ENCODE results near the gene UMODL1.

UMODL1 gene

GRCh38 chr21:42038826-42039425 is 32.2 kb upstream of the UMODL1 start:
- no peak overlapping the region for H3K4me3 ChIP-seq (ENCODE audit: low read depth, low read length)
- TF ChIP-seq CTCF (IDR thresholded peaks at IDR 0.05; ENCODE audit: borderline replicate concordance, insufficient read depth, low read depth, low read length): no peak

- no peak for TF ChIP-seq CTCF (IDR thresholded peaks at IDR 0.05; ENCODE audit: borderline replicate concordance, insufficient read depth, low read depth, low read length)
- no peak overlapping the region for H3K4me3 ChIP-seq (ENCODE audit: low read depth, low read length)
Observed at GRCh38 chr21:42039470-42039901, 31.6 kb upstream of the UMODL1 start.

GRCh38 chr21:42039911-42040351 is 31.2 kb upstream of the UMODL1 start:
- H3K4me3 ChIP-seq (ENCODE audit: low read depth, low read length): no peak overlapping the region
- TF ChIP-seq CTCF (IDR thresholded peaks at IDR 0.05; ENCODE audit: borderline replicate concordance, insufficient read depth, low read depth, low read length): no peak

- no peak for TF ChIP-seq CTCF (IDR thresholded peaks at IDR 0.05; ENCODE audit: borderline replicate concordance, insufficient read depth, low read depth, low read length)
- no peak overlapping the region for H3K4me3 ChIP-seq (ENCODE audit: low read depth, low read length)
Observed at GRCh38 chr21:42040411-42041180, 30.5 kb upstream of the UMODL1 start.

- no peak for TF ChIP-seq CTCF (IDR thresholded peaks at IDR 0.05; ENCODE audit: borderline replicate concordance, insufficient read depth, low read depth, low read length)
- H3K4me3 ChIP-seq (ENCODE audit: low read depth, low read length): no peak overlapping the region
Observed at GRCh38 chr21:42041246-42041645, 29.9 kb upstream of the UMODL1 start.

- H3K4me3 ChIP-seq (ENCODE audit: low read depth, low read length): no peak overlapping the region
- no peak for TF ChIP-seq CTCF (IDR thresholded peaks at IDR 0.05; ENCODE audit: borderline replicate concordance, insufficient read depth, low read depth, low read length)
Observed at GRCh38 chr21:42041711-42042110, 29.4 kb upstream of the UMODL1 start.

- TF ChIP-seq CTCF (IDR thresholded peaks at IDR 0.05; ENCODE audit: borderline replicate concordance, insufficient read depth, low read depth, low read length): no peak
- H3K4me3 ChIP-seq (ENCODE audit: low read depth, low read length): no peak overlapping the region
Observed at GRCh38 chr21:42042651-42043050, 28.5 kb upstream of the UMODL1 start.
